ENCODE data around the gene SLC2A6.

The SLC2A6 gene

DNA sequence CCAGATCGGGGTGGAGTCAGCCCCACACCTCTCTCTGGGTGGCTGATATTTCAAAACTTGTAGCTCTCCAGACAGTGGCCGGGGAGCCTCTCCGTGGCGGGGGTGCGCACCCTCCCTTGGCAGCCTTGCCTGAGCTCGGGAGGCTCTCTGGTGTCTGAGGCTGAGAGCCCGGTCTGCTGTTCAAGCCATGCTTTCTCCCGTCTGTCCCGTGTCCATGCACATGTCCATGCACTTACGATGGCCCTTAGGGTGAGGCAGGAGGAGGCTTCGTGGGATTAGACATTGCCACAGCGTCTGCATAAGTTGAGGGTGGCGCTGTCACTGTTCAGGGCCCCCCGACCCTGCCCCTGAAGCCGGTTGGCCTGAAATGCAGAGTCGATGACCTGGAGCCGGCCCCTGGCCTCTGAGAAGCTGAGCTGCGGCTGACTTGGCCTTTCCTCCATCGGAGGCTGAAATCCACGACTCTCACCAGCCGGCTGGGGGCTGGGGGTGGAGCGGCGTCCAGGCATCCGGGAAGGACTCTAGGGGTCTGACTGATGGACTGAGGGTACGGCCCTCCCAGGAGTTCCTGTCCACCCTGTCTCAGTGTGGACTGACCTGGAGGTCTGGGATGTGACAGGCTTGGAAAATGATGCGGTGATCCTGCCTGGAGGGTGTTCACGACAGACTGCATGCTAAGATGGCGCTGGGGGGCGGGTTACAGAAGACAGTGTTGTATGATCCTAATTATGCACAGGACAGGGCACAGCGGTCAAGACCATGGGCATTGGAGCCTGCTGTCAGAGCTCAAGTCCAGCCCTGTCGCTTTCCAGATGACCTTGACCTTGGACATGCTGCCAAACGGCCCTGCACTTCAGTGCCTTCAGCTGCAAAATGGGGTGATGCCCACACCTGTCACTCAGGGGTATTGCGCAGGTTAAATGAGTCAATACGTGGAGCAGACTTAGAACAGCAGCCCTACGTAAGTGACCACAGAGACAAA, 18.3 kb upstream of the SLC2A6 start:
- no peak for DNase-seq (ENCODE audit: low spot score)

DNA sequence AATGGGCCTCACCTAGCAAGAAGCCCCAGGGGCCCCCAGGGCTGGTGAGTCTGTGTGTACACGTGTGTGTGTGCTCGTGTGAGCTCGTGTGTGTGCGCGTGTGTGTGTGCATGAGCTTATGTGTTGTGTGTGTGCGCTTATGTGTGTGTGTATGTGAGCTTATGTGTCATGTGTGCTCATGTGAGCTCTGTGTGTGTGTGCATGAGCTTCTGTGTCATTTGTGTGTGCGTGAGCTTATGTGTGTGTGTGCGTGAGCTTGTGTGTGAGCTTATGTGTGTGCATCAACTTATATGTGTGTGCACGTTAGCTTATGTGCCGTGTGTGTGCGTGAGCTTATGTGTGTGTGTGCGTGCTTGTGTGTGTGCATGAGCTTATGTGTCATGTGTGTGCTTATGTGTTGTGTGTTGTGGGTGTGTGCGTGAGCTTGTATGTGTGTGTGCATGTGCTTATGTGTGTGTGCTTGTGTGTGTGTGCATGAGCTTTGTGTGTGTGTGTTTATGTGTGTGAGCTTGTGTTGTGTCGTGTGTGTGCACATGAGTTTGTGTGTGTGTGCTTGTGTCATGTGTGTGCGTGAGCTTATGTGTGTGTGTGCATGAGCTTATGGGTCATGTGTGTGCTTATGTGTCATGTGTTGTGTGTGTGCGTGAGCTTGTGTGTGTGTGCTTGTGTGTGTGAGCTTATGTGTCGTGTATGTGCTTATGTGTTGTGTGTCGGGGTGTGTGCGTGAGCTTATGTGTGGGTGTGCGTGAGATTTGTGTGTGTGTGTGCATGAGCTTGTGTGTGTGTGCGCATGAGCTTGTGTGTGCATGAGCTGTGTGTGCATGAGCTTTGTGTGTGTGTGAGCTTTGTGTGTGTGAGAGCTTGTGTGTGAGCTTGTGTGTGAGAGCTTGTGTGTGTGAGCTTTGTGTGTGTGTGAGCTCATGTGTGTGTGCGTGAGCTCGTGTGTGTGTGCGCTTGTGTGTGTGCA, 16.7 kb upstream of the SLC2A6 start:
- no peak for DNase-seq (ENCODE audit: low spot score)

DNA sequence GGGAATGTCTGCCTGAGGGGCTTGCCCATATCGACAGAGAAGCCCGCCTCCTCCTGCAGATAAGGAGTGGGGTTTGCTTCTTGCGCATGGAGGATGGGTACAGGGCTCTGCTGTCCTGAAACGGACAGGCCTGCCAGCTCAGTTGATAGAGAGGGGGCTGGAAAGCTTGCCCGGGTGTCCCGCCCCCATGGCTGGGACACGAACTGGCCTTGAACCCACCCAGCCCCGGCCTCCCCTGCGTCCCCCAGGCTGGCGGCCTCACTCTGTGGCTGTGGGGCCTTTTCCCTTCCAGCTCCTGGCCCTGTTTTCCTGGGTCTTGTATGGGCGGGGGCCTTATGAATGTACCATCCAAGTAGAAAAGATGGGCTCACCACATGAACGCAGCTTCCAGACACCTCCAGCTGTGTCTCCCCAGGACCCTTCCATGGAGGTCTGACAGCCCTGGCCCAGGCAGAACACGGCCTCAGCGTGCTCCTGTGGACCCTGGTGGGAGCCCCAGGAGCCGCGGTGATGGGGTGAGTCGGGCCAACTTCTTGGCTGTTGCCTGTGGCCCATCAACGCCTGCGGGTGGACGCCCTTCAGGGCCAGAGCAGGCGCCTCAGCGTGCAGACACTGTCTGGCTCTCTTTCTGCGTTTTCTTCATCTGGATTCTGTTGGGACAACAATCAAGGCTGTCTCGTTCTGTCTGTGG, 15.9 kb upstream of the SLC2A6 start:
- DNase-seq (ENCODE audit: low spot score) = no peak

DNA sequence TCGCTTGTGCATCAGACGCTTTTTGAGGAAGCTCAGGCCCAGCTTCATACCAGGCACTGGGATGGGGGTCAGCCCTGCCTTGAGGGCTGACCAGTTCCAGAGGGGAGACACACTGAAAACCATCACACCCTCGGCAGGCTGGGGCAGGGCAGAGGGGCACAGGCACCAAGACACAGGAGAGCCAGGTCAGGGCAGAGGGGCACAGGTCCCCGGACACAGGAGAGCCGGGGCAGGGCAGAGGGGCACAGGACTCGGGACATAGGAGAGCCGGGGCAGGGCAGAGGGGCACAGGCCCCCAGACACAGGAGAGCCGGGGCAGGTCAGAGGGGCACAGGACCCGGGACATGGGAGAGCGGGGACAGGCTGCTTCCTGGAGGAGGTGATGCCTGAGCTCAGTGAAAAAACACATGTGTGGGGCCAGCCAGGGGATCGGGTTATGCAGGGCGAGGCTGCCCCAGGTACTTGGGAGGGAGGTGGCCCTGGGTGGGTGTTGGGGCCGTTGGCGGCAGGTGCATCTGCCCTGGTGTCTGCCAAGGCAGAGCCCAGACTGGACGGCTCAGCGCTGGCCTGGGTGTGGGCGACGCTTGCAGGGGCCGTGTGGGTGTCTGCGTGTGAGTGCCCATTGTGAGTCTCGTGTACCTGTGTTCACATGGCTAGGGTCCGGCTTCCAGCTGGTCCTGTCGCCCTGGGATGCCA, 15.1 kb upstream of the SLC2A6 start:
- no peak for DNase-seq (ENCODE audit: low spot score)

- no peak for DNase-seq (ENCODE audit: low spot score)
These were observed 14.5 kb upstream of the SLC2A6 start for GRCh38 chr9:133493428-133493827.

- DNase-seq (ENCODE audit: low spot score) = no peak
These were observed 13.4 kb upstream of the SLC2A6 start for GRCh38 chr9:133492061-133493021.

GRCh38 chr9:133491656-133491925, 12.7 kb upstream of the SLC2A6 start:
- no peak for DNase-seq (ENCODE audit: low spot score)

- no peak for DNase-seq (ENCODE audit: low spot score)
These were observed 12.2 kb upstream of the SLC2A6 start for GRCh38 chr9:133490865-133491655.

DNA sequence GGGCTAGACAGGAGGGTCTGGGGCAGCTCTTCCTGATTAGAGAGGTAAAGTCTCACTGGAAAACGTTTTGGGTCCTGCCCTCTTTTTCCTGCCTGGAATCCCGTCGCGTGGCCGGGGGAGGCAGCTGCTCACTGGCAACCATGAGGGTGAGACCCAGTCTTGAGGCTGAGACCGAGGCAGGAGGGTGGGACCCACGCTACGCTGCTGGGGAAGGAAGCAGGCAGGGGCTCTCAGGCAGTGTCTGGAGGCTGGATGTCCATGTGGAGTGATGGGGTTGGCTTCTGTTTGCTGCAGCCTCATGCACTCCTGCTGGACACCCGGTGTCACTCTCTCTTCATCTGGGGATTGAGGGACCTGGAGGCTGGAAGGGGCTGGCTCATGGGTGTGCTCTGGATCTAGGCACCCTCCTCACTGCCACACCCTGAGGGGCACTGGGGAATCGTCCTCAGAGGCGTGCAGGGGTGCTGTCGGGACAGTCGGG, 11.3 kb upstream of the SLC2A6 start:
- no peak for DNase-seq (ENCODE audit: low spot score)

- DNase-seq (ENCODE audit: low spot score) = no peak
These were observed 10.6 kb upstream of the SLC2A6 start for GRCh38 chr9:133489253-133490190.

DNA sequence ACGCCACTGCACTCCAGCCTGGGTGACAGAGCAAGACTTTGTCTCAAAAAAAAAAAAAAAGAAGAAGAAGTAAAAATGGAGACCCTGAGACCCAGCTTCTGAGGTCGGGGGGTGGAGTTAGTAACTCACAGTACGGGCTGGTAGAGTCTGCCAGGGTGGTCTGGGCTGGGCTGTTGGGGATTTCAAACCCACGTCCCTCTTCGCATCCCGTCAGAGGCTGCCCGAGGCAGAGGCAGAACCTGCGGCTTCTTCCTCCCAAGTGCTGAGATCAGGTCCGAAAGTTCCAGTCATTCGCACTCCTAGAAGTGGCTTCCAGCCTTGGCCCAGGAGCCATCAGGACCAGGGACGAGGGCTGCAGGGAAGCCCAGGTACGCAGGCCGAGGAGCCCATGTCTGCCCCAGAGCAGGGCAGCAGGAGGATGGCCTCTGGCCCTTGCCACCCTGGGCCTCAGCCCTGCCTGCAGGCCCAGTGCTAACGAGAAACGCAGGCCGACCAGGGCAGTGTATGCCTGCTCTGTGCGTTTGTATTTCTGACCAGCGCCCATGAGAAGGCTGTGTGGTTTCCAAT, 9.9 kb upstream of the SLC2A6 start:
- DNase-seq (ENCODE audit: low spot score) = no peak

DNA sequence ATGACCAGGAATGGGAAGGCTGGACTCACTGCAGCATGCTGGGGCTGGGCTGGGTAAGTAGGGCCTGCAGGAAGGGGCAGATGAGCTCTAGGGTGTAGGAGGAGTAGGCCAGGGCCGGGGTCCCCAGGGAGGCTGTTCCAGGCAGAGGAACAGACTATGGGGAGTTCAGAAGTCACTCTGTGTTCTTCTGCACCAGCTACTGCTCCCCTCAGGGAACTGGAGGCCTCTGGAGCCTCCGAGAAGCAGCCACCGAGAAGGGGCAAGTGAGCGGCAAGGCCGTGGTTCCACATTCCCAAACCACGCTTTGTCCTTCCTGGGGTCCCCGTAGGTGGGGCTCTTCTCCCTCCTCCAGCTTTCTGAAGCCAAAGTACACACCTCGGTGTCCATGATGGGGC, 8.4 kb upstream of the SLC2A6 start:
- DNase-seq (ENCODE audit: low spot score) = no peak

DNA sequence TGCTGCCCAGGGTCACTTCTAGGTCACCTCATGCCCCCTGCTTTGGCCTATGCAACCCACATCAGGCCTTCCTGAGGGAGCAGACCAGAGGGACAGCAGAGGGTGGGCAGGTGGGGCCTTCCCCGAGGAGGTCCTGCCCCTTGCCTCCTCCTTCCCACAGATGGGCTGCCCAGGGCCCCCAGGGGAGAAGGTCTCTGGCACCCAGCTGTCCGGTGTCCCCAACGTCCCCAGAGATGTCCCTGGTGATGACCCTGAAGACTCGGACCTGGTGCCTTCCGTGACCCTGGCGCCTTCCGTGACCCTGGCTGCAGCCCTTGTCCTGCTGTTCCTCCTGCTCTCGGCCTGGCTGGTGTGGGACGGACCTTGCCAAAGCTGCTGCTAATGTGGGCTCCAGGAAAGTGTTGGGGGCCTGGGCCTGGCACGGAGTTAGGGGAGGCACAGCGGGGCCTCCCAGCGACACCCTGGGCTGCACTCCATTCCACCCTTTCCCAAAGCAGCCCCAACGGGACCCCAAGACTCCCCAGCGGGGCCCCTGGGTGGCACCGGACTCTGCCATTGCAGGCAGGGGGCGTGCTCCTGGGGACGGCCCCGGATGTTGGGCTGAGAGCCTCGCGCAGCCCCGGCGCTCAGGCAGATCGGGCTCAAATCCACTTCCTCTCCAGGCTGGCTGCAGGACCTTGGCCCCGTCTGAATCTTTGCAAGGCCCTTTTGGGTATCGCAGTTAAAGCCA, 6.8 kb upstream of the SLC2A6 start:
- DNase-seq (ENCODE audit: low spot score) = peak; percentile 66

DNA sequence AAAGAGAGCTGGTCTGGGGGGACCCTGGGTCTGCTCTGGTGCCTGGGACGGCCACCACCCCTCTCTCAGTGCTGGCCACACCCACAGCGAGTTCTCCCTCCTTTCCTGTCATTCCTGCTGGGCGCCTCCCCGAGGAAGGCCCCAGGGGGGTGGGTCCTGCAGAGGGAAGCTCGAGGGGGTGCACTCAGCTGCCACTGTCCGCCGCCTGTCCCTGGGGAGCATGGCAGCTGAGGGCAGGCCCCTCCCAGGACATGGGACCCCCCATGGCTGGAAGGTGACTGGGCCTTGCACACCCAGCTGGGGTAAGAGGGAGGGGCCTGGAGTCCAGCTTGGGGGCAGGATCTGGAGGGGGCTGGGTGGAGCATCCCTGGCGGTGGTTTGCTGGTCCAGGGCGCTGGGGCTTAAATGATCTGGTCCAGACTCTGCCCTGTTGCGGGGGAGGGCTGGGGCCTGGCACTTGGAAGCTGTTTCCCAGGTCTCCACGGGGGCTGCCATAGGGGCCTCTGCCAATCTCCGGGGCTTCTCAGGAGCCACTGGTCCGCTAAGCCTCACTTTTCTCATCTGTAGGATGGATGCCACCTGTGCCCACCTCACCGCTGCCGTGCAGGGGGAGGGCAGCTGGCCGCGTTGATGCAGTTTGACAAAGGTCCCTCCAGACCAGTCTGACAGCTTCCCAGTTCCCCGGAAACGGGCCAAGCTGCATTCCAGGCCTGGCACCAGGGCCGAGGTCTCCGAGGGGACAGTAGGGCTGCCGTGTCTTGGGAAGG, 6.0 kb upstream of the SLC2A6 start:
- no peak for DNase-seq (ENCODE audit: low spot score)

DNA sequence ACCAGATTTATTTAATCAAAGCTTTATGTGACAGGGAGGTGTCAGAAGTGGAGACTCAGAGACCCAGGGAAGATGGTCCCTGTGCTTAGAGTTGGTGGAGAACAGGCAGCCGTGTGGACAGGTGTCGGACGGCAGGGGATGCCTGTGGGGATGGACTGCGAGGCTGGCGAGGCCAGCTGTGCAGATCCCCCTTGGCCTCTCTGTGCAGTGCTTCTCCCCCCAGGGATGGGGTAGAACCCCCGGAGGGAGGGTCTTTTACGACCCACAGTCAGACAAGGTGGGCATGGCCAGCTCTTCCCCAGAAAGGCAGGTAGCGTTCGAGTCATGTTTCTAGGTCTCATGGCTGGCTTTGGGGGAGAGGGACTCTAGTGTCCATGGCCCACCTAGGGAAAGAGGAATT, 4.7 kb upstream of the SLC2A6 start:
- no peak for DNase-seq (ENCODE audit: low spot score)

DNA sequence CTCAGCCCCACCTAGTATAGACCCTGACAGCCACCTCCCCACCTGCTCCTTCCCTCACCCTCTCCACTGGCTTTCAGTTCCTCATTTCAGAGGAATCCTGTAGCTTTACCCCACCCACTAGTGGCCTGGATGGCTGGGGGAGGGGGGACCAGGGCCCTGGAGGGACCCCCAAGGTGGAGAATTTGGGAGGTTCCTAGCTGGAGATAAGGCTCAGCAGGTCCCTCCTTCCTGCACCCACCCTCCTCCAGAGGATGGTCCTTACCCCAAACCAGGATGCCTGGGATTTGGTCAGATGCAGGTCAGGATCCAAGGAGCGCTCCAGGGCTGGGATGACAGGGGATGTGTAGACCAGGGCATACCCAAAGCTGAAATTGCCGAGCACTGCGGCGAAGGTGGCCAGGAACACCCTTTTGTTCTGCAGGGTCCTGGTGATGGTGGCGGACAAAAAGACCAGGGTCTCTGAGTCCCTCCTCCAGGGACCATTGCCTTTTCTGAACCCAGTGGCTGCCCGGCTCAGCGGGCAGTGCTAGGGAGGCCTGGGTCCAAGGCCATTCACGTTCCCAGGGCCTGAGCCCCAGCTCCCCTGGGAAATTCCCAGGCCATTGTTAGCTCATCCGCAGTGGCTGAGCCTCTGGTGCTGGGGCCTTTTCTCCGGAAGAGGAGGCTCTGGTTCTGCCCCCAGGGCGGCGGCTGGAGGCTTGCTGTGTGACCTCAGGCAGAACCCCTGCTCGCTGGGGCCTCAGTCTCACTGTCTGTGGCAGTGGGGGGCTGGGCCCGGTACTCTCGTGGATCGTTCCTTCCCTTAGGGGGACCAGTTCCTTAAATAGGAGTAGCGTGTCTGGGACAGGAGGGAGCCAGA, 678 bp downstream of the SLC2A6 start:
- no peak for DNase-seq (ENCODE audit: low spot score)
